IPS-18c (cell line): Measurements from ENCODE around the gene INTS1.

Source experiments
- H3K4me3 ChIP-seq: 2 replicates; pipeline ENCODE4 v1.7.0; 2013; ENCODE audit warnings: low read depth, mild to moderate bottlenecking, low read length, moderate library complexity; ENCODE audit not compliant: insufficient read depth
- H3K9me3 ChIP-seq: one replicate; pipeline ENCODE4 v1.6.1; 2013; ENCODE audit warnings: mild to moderate bottlenecking, low read length, moderate library complexity; ENCODE audit not compliant: control insufficient read depth, insufficient read depth

INTS1 gene

GRCh38 chr7:1543826-1544177, 39.6 kb upstream of the INTS1 start:
- H3K4me3 ChIP-seq = no peak overlapping the region

GRCh38 chr7:1542841-1543747, 38.9 kb upstream of the INTS1 start:
- Histone ChIP-seq H3K9me3 (no peaks in the 10 kb centered on the region), H3K4me3 (no peak overlapping the region)

More at GRCh38 chr7:1543826-1544177, 39.6 kb upstream of the INTS1 start:
- no peaks in the 10 kb centered on the region for H3K9me3 ChIP-seq

DNA sequence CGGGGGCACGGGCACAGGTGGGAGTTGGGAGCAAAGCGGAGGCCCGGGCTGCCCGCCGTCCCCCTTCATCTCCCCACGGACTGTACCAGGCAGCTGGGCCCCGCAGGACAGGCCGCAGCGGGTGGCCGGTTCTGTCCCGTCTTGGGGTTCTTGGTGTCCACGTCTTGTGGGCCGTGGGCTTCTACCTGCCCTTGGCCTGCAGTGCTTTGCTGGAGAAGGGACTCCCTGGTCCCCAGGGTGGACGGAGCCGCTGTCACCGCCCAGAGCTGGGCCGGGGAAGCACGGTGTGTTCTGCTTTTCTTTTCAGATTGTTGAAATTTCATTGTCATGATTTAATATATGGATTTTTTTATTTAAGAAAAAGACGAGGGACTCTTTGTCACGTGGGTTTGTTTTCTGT, 38.1 kb upstream of the INTS1 start:
- H3K9me3 ChIP-seq = no peaks in the 10 kb centered on the region
- H3K4me3 ChIP-seq = no peak overlapping the region

DNA sequence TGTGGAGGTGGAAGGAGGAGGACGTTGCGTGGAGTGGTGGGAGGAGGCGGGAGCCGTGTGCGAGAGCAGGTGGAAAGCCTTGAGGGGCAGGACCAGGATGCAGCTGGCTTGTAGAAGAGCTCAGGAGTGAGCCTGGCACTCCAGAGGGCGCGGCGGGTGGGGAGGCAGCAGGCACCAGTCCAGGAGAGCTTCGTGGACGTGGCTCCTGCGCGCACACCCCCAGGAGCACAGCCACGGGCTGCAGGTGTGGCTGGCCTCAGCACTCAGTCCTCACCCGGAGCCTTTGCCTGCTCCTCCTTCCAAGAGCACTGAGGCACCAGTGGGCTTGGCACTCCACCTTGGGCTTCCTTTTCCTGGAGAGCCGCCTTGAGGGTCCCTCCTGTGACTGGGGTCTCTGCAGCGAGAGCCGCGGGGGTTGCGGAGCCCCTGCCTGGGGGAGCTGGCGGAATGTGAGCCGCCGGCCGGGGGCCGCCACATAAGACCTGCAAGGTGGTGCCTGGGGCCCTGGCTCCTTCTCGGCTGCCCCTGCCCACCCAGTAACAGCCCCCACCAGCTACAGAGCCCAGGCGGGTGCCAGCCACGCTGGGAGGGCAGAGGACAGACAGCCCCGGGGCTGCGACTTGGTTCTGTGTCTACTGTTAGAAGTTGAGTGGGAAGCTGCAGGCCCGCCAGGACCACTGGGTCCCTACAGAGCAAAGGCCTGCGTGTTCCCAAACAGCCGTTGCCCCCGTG, 37.4 kb upstream of the INTS1 start:
- H3K9me3 ChIP-seq = no peaks in the 10 kb centered on the region
- H3K4me3 ChIP-seq = no peak overlapping the region

GRCh38 chr7:1540776-1541271, 36.6 kb upstream of the INTS1 start:
- Histone ChIP-seq H3K9me3 (no peaks in the 10 kb centered on the region), H3K4me3 (no peak overlapping the region)

- H3K9me3 ChIP-seq = no peaks in the 10 kb centered on the region
Measured at GRCh38 chr7:1539882-1540775, 35.9 kb upstream of the INTS1 start.

DNA sequence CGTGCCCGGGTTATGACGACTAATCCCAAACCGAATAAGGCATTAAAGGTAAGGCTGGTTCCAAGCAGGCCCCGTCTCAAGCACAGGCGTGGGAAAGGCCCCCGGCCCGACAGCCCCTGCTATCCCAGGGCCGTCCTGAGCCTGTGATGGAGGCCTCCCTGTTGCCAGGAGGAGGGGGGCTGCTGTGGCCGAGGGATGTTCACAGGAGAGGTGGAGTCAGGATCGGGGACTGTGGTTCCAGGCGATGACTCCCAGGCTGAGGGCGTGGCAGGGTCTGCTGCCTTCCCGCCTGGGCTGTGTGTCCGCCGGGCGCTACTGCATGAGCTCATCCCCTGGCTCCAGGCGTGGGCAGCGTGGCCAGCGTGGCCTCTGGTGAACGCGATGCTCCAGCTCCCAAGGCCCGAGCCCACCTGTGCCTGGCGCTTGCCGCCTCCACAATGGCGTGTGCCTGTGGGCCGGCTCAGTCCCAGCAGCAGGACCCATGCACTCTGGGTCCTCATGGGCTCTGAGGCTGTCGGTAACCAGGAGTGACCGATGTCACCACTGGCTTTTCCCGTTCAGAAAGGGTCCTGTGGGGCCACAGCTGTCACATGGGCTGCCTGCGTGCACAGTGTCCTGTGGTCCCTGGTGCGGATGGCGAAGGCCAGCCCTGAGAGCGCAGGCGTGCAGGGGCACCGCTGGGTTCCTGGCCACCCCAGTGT, 35.1 kb upstream of the INTS1 start:
- no peaks in the 10 kb centered on the region for H3K9me3 ChIP-seq
- H3K4me3 ChIP-seq = no peak overlapping the region

More at GRCh38 chr7:1539882-1540775, 35.9 kb upstream of the INTS1 start:
- no peak overlapping the region for H3K4me3 ChIP-seq

GRCh38 chr7:1538544-1539180, 34.5 kb upstream of the INTS1 start:
- Histone ChIP-seq H3K9me3 (no peaks in the 10 kb centered on the region), H3K4me3 (no peak overlapping the region)

DNA sequence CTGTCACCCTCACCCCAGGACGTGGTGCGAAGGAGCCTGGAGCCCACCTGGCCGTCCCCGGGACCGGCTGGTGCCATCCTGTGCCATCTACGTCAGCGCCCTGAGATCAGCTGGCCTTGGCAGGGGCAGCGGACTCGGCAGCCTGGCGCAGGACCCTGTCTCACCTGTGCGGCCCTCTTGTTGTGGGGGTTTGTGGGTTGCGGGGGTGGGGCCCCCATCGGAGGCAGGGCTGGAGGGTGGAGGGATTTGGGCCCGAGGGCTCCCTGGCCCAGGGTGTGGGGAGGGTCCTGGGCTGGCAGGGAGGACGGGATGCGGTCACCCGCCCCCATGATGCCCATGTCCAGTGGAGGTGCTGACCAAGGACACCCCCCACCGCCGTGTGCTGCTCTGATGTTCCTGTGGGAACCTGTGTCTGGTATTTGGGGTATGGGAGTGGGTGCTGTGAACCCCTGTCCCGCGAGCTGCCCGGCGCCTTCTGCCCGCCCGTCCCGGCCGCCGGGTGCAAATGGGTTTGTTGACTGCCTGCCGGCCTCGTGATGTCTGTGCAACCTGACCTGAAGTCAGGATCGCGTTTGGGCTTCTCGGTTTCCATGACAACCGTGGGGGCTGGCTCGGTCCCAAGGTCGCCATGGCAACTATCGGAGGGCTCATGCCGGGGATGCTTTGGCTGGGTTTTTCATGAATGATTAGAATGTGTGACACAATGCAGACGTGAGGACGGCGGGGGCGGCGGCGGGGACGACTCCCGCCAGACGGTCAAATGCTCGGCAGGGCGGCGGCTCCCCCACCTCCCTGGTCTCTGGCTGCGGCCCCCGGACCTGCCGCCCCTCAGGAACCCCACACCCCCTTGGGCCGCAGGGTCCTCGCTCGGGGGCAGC, 33.6 kb upstream of the INTS1 start:
- Histone ChIP-seq H3K4me3 (no peak overlapping the region; the same call in 1 of the 2 replicates), H3K9me3 (no peaks in the 10 kb centered on the region)

- Histone ChIP-seq H3K9me3 (no peaks in the 10 kb centered on the region), H3K4me3 (no peak overlapping the region; the same call in 1 of the 2 replicates)
Measured at GRCh38 chr7:1536743-1537534, 32.8 kb upstream of the INTS1 start.

- no peak overlapping the region for H3K4me3 ChIP-seq
Measured at GRCh38 chr7:1536455-1536742, 32.2 kb upstream of the INTS1 start.

DNA sequence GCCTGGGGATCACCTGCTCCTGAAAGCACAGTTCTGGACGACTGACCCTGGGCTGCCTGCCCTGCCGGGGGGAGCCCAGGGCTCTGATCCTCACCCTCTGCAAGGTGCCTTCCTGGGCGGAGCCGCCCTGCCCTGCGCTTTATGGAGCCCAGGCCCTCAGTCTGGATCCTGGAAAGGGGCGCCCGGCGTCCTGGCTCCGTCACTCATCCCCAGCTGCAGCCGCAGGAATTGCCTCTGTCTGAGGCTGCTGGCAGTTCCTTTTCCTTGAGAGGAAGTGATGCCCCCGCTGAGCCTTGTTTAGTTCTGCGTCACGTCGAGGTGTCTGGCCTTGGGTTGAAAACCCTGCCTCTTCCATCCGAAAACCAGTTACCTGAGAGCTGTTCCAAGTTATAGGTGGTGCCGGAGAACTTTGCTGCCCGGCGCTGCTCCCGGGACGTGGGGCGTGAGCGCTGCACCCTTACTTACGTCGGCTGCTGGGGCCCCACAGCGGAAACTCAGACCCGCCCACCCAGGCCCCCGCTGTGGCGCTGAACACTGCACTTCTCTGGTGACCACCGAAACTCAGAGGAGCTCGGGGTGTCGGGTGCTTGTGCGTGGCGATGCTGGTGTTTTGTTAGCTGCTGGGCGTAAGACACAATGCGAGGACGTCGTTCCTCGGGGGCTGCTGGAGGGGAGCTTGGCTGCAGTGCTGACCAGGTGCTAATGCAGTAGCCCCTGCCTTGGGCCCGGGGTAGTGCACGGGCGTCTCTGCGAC, 31.7 kb upstream of the INTS1 start:
- no peak overlapping the region for H3K4me3 ChIP-seq
- H3K9me3 ChIP-seq = no peaks in the 10 kb centered on the region

More at GRCh38 chr7:1536455-1536742, 32.2 kb upstream of the INTS1 start:
- H3K9me3 ChIP-seq = no peaks in the 10 kb centered on the region

- Histone ChIP-seq H3K4me3 (no peak overlapping the region), H3K9me3 (no peaks in the 10 kb centered on the region)
Measured at GRCh38 chr7:1535100-1535458, 30.9 kb upstream of the INTS1 start.

- no peak overlapping the region for H3K4me3 ChIP-seq
- no peaks in the 10 kb centered on the region for H3K9me3 ChIP-seq
Measured at GRCh38 chr7:1534330-1535099, 30.3 kb upstream of the INTS1 start.
